HG03457 (cell line): ENCODE measurements around the gene SLC12A3.
"Not testable (repeated sequence)": the region's sequence is repeated elsewhere in the genome, so short reads cannot be mapped to it uniquely, and the experiment has no call there.

Source experiments
- ATAC-seq: cut with Tn5 transposase; IDR thresholded peaks from one replicate; pipeline ENCODE4 v1.9.1; 2021; ENCODE audit warnings: moderate number of reproducible peaks; ENCODE audit not compliant: unreplicated experiment

SLC12A3 gene

DNA sequence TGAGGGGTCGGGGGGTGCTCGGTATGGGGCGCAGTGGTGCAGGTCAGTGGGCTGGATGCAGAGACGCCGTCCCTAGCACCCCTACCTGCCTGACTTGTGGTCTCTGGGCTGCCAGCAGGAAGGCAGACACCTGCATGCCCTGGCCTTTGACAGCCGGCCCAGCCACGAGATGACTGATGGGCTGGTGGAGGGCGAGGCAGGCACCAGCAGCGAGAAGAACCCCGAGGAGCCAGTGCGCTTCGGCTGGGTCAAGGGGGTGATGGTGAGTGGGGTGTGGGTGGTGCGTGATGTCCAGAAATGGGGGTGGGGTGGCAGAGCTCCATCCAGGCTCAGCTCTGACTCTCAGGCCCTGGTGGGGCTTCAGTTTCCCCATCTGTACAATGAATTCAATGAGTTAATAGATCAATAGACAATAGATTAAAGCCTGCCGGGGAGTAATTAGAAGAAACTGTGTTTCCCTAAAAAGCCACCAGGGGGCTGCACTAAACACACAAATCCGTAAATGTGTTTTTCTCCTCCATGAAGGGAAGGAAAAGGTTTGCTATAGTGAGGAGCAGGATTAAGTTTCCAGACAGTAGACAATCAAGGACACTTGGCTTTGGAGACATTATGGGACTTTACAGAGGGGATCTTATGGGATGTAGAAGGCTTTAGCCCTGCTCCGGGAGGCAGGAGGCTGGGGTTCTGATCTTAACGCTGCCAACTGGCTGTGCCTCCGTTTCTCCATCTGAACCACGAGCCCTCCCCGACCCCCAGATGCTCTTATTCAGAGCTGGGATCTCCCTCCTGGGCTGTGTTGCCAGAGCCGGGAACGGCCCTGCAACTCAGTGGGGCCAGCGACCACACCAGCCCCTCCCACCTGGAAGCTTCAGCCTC lies 2.2 kb downstream of the SLC12A3 start:
- ATAC-seq: no peak

DNA sequence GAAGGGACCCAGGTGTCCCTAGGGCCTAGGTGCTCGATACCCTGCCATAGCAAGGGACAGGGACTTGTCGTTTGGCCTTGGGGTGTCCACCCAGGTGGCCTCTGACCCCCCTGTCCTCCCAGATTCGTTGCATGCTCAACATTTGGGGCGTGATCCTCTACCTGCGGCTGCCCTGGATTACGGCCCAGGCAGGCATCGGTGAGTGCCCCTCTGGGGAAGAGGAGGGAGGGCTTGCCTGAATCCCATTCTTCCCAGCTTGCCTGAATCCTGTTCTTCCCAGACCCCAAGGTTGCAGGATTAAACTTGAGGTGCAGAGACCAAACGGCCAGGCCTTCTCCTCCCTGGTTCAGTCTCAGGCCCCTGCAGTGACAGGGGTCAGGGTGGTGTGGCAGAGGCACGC lies 3.2 kb downstream of the SLC12A3 start:
- no peak for ATAC-seq

DNA sequence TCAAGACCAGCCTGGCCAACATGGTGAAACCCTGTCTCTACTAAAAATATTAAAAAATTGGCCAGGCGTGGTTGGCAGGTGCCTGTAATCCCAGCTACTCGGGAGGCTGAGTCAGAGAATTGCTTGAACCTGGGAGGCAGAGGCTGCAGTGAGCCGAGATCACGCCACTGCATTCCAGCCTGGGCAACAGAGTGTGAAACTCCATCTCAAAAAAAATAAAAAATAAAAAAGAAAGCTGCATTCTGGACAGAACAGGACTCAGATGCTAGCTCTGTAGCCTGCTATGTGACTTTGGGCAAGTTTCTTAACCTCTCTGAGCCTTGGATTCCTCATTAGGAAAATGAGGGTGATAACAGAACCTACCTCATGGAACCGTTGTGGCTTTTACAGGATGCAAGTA lies 3.8 kb downstream of the SLC12A3 start:
- ATAC-seq: not testable (repeated sequence)

DNA sequence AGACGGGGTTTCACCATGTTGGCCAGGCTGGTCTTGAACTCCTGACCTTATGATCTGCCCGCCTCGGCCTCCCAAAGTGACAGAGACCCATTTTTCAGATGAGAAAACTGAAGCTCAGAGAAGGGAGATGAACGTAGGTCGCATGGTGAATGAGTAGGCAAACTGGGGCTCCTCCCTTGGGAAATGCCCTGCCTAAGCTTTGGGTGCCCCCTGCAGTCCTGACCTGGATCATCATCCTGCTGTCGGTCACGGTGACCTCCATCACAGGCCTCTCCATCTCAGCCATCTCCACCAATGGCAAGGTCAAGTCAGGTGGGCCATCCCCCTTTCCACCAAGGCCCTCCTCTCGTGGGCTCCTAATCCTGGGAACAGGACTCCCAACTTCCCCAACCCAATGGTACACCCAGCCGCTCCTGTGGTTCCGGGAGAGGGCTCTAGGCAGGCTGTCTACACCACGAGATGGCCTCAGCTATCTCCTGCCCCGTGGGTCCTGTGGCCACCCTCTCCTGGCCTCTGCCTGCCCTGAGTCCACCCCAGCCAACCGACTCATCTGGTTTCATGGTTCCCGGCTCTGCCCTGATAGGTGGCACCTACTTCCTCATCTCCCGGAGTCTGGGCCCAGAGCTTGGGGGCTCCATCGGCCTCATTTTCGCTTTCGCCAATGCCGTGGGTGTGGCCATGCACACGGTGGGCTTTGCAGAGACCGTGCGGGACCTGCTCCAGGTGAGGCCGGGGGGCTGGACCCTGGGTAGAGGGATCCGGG lies 4.7 kb downstream of the SLC12A3 start:
- no peak for ATAC-seq

DNA sequence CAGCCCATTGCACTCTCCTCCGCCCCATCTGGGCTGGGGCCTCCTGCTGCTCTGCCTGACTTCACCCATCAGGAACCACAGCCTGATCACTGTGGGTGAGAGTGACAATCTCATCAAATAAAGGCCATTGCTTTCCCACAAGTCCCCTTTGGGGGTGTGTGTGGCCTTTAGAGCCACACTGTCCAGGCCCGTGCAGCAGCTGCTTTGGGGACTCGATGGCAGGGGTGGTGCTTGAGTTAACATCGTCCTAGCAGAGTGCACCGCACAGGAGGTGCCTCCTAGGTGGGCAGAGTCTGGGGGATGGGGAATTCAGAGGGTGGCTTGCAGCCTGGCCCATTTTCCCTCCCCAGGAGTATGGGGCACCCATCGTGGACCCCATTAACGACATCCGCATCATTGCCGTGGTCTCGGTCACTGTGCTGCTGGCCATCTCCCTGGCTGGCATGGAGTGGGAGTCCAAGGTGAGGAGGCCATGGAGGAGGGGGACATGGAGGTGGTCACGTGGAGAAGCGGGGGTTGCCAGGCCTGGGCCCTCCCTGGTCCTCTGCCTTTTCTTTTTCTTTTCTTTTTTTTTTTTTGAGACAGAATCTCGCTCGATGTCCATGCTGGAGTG lies 5.4 kb downstream of the SLC12A3 start:
- no peak for ATAC-seq

DNA sequence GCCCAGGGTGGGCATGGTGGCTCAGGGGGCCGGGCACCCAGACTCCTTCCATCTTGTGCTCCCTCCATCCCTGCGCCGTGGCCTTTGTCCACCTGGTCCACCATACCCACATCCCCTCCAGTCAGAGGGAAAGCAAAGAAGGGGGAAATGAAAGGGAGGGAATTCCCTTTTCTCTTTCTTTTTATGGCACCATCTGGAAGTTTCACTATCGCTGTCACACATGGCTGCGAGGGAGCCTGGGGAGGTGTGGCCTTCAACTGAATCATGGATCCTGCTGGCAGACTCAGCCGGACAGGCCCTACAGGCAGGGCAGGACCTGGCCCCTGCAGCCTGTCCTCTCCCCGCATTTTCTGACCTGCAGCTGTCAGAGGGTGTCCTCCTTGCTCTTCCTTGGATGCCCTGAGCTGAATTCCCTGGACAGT lies 6.2 kb downstream of the SLC12A3 start:
- ATAC-seq: no peak

DNA sequence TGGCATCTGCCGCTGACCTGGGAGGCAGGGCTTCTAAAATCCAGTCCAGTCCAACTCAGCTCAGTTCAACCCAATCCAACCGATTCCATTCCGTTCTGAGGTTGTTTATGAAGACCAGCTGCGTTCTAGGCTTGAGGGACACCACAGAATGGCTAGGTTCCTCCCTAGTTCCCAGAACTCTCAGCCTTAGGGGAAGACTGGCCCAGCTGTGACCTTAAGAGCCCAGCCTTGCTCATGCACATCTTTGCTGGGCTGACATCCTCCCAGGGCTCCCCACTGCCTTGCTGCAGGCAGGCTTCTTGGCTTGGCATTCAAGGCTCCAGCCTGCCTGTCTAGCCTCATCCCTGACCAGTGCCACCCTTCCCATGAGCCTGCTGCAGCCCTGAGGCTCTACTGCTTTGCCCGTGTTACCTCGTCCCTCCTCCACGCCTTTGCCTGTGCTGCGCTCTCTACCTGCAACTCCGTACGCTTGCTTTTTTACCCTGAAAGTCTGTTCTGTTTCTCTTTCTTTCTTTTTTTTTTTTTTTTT lies 7.9 kb downstream of the SLC12A3 start:
- no peak for ATAC-seq

DNA sequence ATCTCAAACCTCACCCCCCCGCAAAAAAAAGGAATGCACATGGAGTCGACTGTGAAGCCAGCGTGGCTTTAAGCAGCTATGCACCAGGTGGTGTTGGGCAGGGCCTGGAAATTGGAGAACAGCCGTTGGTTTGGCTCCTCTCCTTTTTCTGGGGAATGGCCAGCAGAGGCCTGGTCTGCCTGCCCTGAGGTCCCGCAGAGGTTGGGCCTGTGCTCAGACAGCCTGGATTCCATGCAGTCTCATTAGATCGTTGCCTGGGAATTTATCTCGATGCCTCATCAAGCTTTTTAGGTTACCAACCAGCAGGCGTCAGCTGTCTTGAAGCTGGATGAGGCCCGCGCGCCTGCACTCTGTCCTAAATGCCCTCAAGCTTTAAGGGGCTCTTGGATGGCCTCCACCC lies 9.8 kb downstream of the SLC12A3 start:
- ATAC-seq: no peak

DNA sequence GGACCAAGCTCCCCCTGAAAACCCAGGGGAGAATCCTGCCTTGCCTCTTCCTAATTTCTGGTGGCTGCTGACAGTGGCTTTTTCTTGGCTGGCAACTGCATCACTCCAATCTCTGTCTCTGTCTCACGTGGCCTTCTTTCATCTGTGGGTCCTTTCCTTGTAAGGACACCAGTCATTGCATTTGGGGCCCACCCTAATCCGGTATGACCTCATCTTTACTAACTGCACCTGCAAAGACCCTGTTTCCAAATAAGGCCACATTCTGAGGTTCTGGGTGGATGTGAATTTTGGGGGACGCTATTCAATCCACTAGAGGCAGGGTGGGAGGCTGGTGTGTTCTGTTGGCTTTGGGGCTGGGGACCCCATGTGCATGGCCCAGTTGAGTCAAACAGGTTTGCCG lies 11.0 kb downstream of the SLC12A3 start:
- ATAC-seq: no peak

DNA sequence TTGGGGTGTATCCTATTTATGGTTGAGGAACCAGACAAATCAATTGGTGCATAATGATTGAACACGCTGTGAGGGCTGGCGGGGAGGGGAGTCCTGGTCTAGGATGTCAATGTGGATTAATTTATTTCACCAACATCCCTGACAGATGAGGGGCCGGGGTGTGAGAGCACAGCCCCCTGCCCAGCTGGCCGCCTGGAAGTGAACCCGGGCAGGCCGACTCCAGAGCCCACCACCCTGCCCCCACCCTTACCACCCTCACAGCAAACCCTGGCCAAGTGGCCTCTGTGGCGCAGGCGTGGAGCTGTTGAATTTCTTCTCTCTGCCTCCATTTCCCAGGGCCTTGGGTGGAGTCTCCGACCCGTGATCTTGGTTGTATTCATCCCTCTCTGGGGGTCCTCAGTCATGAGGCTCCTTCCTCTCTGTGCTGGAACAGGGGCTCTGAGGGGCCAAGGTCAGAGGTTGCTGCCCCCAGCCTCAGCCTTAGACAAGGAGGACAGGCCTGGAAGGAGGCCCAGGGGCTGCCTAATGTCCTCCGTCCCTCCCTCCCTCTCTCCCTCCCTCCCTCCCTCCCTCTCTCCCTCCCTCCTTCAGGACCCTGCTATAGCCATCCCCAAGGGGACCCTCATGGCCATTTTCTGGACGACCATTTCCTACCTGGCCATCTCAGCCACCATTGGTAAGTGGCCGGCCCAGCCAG lies 12.6 kb downstream of the SLC12A3 start:
- ATAC-seq: no peak

DNA sequence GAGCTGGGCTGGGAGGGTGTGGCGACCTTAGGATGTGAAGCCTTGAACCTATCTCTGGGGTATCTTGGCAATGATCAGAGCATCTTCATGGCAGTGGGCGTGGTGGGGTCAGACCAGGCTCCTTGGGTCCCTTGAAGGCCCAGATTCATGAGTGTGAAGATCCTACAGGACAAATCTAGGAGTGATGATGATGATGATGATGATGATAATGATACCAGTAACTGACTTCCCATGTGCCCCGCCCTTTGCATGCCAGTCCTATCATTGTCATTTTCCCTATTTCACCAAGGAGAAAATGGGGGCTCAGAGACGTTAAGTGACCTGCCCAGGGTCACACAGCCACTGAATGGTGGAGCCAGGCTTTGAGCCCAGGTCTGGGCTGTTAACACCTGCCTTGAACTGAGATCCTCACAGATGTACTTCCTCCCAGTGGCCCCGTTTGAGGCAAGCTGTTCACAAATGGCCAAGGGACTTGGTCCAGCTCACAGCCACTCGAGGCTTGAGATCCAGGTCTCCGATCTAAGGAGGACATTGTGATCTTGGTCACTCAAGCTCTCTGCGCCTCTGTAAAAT lies 13.4 kb downstream of the SLC12A3 start:
- no peak for ATAC-seq

DNA sequence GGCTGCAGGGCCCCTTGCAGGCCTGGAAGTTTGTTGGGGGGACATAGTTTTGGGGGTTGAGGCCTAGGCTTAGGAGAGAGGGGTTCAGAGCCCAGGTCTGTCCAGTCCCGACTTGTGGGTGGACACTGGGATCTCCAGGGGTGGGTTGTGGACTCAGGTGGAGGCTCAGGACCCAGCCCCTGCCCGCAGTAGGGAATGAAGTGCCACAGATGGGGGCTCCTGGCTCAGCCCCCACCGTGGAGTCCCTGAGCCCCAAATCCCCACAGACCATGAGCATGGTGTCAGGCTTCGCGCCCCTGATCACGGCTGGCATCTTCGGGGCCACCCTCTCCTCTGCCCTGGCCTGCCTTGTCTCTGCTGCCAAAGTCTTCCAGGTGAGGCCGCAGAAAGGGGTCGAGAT lies 14.3 kb downstream of the SLC12A3 start:
- ATAC-seq: no peak

DNA sequence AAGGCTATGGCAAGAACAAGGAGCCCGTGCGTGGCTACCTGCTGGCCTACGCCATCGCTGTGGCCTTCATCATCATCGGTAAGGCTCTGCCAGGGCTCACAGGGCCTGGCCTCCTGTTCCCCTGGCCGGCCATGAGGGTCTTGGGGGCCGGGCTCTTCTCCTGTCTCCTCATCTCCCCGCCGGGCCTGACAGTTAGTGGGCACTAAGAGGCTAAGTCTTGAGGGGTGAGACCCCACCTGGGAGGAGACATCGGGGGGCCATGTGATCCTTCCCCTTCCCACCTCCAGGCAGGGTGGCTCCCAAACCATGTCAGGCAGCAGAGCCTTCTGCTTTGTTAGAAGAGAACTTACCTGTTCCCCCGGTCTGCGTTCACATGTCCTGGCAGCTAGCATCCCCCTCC lies 15.2 kb downstream of the SLC12A3 start:
- no peak for ATAC-seq

DNA sequence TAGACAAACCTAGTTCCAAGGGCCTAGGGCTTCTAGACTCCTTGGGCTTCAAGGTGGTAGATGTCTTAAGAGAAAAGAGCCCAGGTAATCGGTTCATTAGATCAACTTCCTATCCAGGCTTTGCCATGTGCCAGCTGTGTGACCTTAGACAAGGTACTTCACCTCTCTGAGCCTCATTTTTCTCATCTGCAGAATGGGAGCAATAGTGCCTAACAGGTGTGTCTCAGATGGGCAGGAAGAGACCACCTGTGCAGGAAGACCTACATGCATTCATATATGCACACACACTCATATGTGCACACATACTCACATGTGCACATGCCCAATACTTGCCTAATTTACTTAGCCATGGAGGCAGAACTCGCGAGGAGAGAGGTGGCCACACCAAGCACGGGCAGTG lies 15.7 kb downstream of the SLC12A3 start:
- ATAC-seq: no peak

DNA sequence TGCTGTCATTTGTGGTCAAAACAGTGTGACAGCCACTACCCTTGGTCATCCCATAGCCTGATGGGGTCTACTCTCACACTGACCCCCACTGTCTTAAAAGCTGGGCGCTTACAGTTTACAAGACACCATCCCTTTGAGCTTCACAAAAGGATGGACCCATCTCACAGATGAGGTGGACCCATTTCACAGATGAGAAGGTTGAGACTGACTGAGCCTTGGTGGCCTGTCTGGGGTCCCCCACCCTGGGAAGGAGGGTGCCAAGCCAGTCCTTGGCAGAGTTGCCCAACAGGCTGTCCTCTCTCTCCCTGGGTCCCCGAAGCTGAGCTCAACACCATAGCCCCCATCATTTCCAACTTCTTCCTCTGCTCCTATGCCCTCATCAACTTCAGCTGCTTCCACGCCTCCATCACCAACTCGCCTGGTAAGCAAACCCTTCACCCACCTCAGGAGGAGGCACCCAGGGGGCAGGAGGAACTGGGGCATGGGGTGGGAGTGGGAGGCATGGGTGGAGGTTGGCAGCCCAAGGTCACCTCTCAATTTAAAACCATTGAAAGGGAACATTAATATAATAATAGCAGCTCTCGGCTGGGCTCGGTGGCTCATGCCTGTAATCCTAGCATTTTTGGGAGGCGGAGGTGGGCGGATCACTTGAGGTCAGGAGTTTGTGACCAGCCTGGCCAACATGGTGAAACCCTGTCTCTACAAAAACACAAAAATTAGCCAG lies 17.2 kb downstream of the SLC12A3 start:
- no peak for ATAC-seq

DNA sequence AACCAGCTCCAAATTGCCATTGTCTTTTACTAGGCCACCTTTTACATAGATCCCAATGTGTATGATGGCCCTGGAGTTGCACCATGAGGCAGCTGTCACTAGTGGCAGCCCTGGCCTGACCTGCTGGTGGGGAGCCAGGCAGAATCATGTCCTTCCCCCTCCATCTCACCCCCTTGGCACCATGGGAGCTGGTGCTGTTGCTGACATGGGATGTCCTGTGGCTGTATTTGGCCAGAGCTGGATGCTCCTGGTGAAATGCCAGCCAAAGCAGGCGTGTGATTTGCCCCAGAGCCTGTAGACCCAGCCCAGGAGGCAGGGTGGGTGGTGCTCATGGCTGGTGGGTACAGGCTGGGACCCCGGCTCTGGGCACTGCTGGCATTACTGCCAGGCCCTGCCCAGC lies 18.6 kb downstream of the SLC12A3 start:
- ATAC-seq: no peak

DNA sequence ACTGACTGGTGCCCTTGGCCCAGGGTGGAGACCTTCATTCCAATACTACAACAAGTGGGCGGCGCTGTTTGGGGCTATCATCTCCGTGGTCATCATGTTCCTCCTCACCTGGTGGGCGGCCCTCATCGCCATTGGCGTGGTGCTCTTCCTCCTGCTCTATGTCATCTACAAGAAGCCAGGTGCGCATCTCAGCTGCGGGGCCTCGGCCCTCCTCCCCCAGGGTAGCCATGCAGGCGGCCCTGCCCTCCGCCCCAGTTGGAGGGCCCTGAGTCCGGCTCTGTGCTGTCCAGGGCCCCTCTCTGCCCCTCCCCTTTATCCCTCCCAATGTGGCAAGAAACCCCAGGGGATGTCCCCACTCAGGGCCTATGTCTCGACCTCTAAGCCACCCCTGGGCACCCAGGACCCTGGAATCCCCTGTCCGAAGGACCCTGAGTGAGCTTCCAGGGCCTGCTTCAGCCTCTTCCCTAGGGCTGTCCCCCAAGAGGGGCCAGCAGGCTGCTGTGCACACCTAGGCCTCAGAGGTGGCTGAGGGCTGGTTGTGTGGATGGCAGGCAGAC lies 19.1 kb downstream of the SLC12A3 start:
- ATAC-seq: no peak

DNA sequence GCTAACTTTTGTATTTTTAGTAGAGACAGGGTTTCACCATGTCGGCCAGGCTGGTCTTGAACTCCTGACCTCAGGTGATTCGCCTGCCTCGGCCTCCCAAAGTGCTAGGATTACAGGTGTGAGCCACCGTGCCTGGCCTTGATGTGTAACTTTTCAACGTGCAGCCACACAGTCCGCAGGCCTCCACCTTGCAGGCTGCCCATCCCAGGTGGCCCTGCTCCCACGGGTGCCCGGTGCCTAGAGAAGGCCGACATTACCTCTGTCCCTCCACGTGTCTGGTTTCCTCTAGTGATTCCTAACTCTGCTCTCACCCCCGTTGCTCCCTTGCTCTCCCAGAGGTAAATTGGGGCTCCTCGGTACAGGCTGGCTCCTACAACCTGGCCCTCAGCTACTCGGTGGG lies 19.9 kb downstream of the SLC12A3 start:
- ATAC-seq: not testable (repeated sequence)

DNA sequence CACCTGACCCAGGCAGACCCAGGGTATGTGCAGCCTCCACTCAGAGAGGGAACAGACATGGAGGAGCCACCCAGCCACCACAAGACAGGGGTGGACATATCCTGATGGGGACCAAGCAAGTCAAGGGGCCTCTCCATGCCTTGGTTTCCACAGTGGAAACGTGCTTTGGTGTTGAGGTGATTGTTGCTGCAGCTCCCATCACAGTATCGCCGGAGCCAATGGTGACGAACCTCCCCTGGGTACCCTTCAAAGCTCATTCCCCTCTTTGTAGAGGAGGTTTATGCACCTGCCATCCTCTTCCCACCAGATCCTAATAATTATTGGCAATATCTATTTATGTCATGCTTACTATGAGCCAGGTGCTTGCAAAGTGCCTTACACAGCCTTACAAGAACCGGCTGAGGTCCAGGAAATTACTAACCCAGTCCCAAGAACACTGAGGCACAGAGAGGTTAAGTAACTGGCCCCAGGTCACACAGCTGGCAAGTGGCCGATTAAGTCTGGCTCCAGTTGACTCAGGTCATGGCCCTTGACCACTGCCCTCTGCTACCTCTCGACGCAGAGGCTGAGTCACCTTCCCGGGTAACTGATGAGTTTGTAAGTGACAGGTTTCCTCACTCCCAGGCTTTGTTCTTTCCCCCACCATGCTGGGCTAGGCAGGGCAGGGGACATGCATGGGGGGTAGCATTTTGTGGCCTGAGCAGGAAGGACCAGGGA lies 20.6 kb downstream of the SLC12A3 start:
- ATAC-seq: no peak
